Esophagus (tissue), 2 donors: ENCODE data around the gene RYR2. TPM values are rescaled to one million over a fixed set of nuclear protein-coding genes. Genes with fewer than 3 reads are reported as not detected.
A peak's percentile ranks its signal among the peaks of the same experiment; 100 is the strongest.

Experiments used
- H3K27ac ChIP-seq, 2 donors: one replicate each; pipeline ENCODE4 v1.5.1; 2013; ENCODE audit warnings: low read depth in 2 of 2, mild to moderate bottlenecking in 2 of 2, inconsistent platforms in 1 of 2, low read length in 1 of 2, moderate library complexity in 1 of 2
- H3K27me3 ChIP-seq, 2 donors: one replicate each; pipeline ENCODE4 v1.6.1; 2013; ENCODE audit warnings: low read length in 2 of 2, control low read depth in 1 of 2, mild to moderate bottlenecking in 1 of 2; ENCODE audit not compliant: insufficient read depth in 2 of 2, control insufficient read depth in 1 of 2
- H3K36me3 ChIP-seq, 2 donors: one replicate each; pipeline ENCODE4 v1.6.1; 2013; ENCODE audit warnings: low read length in 1 of 2; ENCODE audit not compliant: control insufficient read depth in 2 of 2, insufficient read depth in 2 of 2
- H3K4me1 ChIP-seq, 2 donors: one replicate each; pipeline ENCODE4 v1.6.1; 2013; ENCODE audit warnings: low read length in 1 of 2; ENCODE audit not compliant: control insufficient read depth in 2 of 2, insufficient read depth in 2 of 2
- H3K4me3 ChIP-seq, 2 donors: one replicate each; pipeline ENCODE4 v1.5.1; 2013; ENCODE audit warnings: low read length in 2 of 2, mild to moderate bottlenecking in 2 of 2, low read depth in 1 of 2, moderate library complexity in 1 of 2
- H3K9me3 ChIP-seq, 2 donors: one replicate each; pipeline ENCODE4 v1.6.1; 2013; ENCODE audit warnings: mild to moderate bottlenecking in 2 of 2, low read depth in 1 of 2, low read length in 1 of 2, moderate library complexity in 1 of 2; ENCODE audit not compliant: control insufficient read depth in 2 of 2, insufficient read depth in 1 of 2
- WGBS, 2 donors: extraction: QIAGEN DNeasy Blood & Tissue Kit; methylation state at CpG; one replicate each; pipeline ENCODE4 v1.1.7; 2013; 5-methylcytosine and 5-hydroxymethylcytosine counted together
- polyA plus RNA-seq, 2 donors: library from polyadenylated mRNA; stranded (reverse); fragments of 200-250 nt; gene quantifications; one replicate each; pipeline ENCODE4 v1.2.3, GENCODE V29; 2013
- donor health status: healthy with polysubstance abuse.
- donor health status: Bipolar disorder and iron deficiency.

RYR2 gene
- polyA plus RNA-seq, 2 donors, result 0.35 to 1.2 TPM

DNA sequence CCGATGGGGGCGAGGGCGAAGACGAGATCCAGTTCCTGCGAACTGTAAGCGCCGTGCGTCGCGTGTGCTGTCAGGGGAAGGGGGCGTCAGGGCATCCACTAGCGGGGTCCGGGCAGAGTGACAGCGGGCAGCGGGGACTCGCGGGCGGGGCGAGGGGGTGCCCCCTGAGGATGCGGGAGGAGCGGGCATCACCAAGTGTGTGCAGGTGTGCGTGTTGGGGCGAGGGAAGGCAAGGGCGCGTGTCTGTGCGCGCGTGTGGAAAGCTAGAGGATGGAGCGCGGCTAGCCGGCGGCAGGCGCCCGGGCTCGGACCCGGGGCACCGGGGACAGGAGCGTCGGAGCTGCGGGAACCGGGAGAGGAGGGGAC, 525 bp downstream of the RYR2 start:
- H3K4me3 ChIP-seq, result peak overlapping the region; percentile 42 to 53

DNA sequence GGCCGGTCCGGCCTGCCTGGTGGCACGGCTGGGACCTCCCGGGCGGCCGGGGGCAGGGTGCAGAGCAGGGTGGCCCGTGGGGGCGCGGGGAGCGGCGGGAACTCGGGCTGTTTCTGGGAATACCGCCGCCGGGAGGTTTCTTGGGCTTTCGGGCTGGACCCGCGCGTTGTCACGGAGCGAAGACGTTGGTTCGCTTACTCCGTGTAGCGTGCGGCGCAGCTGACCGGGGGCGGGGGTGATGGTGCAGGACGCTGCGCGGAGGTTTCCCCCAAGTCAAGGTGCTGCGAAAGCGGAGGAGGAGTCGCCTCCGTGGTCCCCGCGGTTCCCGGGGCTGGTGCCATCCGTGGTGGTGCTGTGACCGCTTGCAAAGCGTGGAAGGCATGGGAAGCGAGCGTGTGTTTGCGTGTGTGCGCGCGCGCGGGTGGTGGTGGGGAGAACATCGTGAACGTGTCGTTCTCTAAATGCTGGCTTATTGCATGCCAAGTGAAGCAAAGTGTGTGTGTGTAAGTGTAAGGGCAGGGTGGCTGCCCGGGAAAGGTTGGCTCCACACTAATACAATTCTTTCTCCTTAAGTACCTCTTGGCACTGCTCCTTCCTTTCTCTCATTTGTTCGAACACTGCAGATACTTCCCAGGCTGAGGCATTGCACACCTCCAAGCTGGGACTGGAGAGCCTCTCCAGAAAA, 1.1 kb downstream of the RYR2 start:
- H3K4me3 ChIP-seq, result peak overlapping the region; percentile 42 to 53
- 3 to 5% methylated on average over 50 to 55 of the region's 55 CpGs for WGBS, 2 donors
- peaks cover 0 to 10% of the 10 kb centered on the region in 2 donors for H3K27me3 ChIP-seq
- H3K36me3 ChIP-seq, result no peaks in the 10 kb centered on the region
- peak overlapping the region; percentile 24 to 34 for H3K27ac ChIP-seq
- peaks cover 0 to 10% of the 10 kb centered on the region in 2 donors for H3K4me1 ChIP-seq
- H3K9me3 ChIP-seq, result no peaks in the 10 kb centered on the region

More for the DNA sequence above, 525 bp downstream of the RYR2 start:
- Histone ChIP-seq H3K9me3 (no peaks in the 10 kb centered on the region), H3K27ac (peak overlapping the region; percentile 24 to 53), H3K4me1 (peaks cover 0 to 10% of the 10 kb centered on the region in 2 donors), H3K36me3 (no peaks in the 10 kb centered on the region), H3K27me3 (peaks cover 0 to 10% of the 10 kb centered on the region in 2 donors)
- WGBS, 2 donors, result 3 to 4% methylated on average over 41 of the region's 41 CpGs

DNA sequence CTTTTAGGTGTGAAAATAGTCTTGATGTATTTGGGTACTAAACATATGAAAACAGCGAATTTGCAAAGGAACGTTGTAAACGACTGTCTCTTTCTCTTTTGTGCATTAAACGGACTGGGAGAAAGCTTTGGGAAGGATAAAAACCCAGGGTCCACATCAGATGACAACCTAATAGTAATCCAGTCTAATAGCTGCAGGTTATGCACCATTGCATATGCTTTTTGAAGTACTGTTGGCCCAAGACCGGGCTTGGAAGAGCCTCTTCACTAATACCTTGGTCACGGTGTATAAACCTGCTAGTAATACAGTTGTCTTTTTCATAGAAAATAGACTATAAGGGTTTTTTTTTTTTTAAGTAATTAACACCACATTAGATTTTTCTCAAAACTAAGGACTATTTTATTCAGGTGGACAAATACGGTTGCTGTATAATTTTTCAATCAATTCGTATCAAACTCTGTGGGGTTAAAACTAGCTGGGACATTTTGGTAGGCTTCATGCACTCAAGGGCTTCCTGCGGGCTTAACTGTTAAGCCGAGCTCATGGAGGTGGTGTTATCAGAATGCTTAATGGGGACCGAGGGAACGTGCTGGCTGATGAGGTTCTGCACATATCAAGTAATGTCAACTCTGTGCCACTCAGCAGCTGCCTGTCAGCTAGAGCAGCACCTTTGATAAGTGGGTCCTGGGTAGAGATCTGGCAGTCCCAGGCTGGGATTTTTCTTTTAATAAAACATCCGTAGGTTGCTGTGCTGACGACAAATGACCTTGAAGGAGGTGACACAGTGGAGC, 2.1 kb downstream of the RYR2 start:
- no peak overlapping the region for H3K27ac ChIP-seq
- peaks cover 0 to 10% of the 10 kb centered on the region in 2 donors for H3K27me3 ChIP-seq
- H3K9me3 ChIP-seq, result no peaks in the 10 kb centered on the region
- peaks cover 0 to 10% of the 10 kb centered on the region in 2 donors for H3K4me1 ChIP-seq
- no peaks in the 10 kb centered on the region for H3K36me3 ChIP-seq
- 14 to 17% methylated on average over 14 of the region's 14 CpGs for WGBS, 2 donors
- H3K4me3 ChIP-seq, result no peak overlapping the region

DNA sequence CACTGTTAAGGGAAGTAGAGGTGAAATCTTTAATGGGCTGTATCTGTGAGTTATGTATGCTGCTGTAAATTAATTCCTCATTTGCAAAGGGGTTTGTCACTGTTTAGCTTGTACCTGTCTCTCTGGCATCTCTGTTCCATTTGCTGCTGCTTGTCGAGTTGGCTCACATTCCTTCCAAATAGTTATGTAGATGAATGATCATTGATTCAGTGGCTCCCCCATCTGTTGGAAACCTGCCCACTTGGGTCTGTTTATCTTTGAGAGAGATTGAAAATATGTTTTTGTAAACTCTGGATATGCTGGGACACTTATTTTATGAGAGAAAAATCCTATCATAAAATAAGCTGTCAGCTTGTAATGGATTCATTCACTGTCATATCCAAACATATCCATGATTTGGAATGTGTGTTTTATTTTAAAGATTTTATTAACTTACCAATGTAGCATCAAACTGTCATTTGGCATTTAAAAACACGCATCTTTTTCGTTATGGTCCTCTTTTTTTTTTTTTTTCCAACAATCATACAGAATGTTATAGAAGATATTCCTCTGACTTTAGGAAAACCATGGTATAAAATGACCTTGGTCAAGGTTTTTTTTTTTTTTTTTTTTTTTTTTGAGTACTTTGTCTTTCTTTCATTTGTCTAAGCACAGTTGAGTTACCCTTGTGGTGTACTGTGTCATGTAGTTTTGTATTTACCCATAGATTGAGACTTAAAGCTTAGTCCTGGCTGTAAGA, 3.5 kb downstream of the RYR2 start:
- Histone ChIP-seq H3K4me1 (peaks cover 0 to 10% of the 10 kb centered on the region in 2 donors), H3K27me3 (peaks cover 0 to 10% of the 10 kb centered on the region in 2 donors), H3K4me3 (no peak overlapping the region), H3K27ac (no peak overlapping the region), H3K9me3 (no peaks in the 10 kb centered on the region), H3K36me3 (no peaks in the 10 kb centered on the region)
- 21 to 25% methylated on average over 3 of the region's 3 CpGs for WGBS, 2 donors

DNA sequence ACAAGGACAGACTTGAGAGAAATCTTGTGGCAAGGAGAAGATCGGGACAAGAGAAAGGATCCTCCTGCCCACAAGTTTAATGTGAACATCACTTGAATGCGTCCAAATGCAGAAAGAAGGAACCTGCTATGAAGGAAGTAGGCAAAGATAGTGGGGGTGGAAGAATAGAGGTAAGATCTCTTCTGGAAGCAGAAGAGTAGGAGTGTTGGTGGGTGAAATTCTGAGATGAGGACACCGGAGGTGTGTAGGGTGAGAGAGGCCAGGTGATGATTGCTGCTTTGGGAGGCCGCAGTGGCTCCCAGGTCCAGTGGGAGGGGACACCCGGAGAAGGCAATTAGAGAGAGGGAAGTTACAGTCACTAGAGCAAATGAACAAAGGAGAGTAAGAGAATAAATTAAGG, 6.8 kb downstream of the RYR2 start:
- no peaks in the 10 kb centered on the region for H3K9me3 ChIP-seq
- WGBS, 2 donors, result 85 to 86% methylated on average over 5 of the region's 5 CpGs
- H3K36me3 ChIP-seq, result no peaks in the 10 kb centered on the region
- no peak overlapping the region for H3K27ac ChIP-seq
- H3K4me1 ChIP-seq, result no peaks in the 10 kb centered on the region
- H3K27me3 ChIP-seq, result no peaks in the 10 kb centered on the region
- no peak overlapping the region for H3K4me3 ChIP-seq

DNA sequence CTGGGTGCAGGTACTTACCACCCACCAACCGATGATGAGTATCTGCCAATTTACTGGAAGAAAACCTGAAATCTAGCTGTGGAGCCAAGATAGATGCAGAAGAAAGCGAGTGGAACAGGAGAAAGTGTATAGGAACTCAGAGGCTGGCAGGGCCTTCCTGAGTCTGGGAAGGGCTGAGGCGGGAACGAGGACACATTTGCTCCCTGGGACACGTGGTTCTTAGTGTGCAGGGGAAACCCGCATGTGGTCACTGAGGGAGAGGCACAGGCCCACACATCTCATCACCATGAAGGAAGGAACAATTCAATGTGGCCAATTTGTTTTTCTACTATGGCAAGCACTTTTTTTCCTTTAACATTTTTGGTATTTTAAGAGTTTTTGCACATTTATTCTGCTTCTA, 8.2 kb downstream of the RYR2 start:
- Histone ChIP-seq H3K4me1 (no peaks in the 10 kb centered on the region), H3K27me3 (no peaks in the 10 kb centered on the region), H3K36me3 (no peaks in the 10 kb centered on the region), H3K4me3 (no peak overlapping the region), H3K27ac (no peak overlapping the region), H3K9me3 (no peaks in the 10 kb centered on the region)
- WGBS, 2 donors, result 70 to 77% methylated on average over 6 of the region's 6 CpGs

DNA sequence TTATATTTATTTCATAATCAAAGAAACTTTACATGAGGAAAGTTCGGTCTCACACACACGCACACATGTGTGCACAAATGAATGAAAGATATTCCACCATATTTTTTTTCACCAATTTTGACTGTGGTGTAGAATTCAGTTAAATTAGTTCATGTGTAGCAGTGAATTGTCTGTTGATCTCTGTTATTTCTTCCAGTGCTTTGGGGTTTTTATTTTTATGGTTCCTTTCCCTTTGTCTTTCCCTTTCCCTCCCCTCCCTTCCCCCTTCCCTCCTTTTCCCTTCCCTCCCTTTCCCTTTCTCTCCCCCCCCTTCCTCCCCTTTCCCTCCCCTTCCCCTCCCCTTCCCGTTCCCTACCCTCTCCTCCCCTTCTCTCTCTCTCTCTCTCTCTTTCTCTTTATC, 8.9 kb downstream of the RYR2 start:
- Histone ChIP-seq H3K9me3 (peaks cover 0 to 3% of the 10 kb centered on the region in 2 donors), H3K4me3 (no peak overlapping the region), H3K27ac (no peak overlapping the region), H3K27me3 (no peaks in the 10 kb centered on the region), H3K4me1 (no peaks in the 10 kb centered on the region), H3K36me3 (no peaks in the 10 kb centered on the region)
- 76 to 80% methylated on average over 3 of the region's 3 CpGs for WGBS, 2 donors

DNA sequence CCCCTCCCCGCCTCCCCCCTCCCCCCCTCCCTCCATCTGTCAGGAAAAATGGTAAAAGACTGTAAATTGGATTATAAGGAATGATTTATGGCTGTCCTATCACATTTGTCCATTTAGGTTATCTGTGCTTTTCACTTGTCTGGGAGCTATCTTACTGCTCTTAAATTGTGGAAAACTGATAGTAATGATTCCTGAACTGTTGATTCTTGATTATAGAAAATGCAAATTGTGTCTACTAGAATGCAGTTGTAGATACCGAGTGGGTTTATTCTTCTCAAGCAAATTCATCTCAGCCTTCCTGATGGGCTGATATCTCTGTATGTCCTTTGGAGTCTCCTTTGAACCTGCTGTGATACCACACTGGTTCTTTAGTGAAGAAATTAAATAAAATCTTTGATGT, 12.3 kb downstream of the RYR2 start:
- WGBS, 2 donors, result 72 to 73% methylated on average over 2 of the region's 2 CpGs
- peaks cover 0 to 5% of the 10 kb centered on the region in 2 donors for H3K9me3 ChIP-seq
- H3K36me3 ChIP-seq, result no peaks in the 10 kb centered on the region
- no peak overlapping the region for H3K27ac ChIP-seq
- no peaks in the 10 kb centered on the region for H3K4me1 ChIP-seq
- no peaks in the 10 kb centered on the region for H3K27me3 ChIP-seq
- H3K4me3 ChIP-seq, result no peak overlapping the region

DNA sequence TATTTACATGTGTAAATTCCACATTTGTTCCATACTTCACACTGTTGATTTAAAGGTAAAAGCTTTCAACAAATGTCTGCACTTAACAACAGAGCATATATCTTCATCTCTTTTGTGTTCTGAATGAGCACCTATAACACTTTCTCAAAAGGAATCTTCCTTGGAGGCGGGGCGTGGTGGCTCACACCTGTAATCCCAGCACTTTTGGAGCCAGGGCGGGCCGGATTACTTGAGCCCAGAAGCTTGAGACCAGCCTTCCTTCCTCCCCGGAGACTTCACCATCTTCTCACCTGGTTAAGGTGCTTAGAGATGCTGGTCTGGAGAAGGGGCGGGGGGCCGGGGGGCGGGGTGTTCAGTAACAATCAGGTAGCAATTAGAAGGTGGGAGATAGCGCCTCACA, 16.5 kb downstream of the RYR2 start:
- no peak overlapping the region for H3K27ac ChIP-seq
- WGBS, 2 donors, result 62 to 74% methylated on average over 9 of the region's 9 CpGs

More for the DNA sequence above, 16.5 kb downstream of the RYR2 start:
- Histone ChIP-seq H3K9me3 (peaks cover 0 to 5% of the 10 kb centered on the region in 2 donors), H3K4me1 (no peaks in the 10 kb centered on the region), H3K36me3 (no peaks in the 10 kb centered on the region), H3K4me3 (no peak overlapping the region), H3K27me3 (no peaks in the 10 kb centered on the region)
